Brain pericyte (primary cell): Measurements from ENCODE around the gene CENPW.

Source experiments
- DNase-seq: peaks from one replicate; pipeline ENCODE4 v3.0.0-alpha.2; 2012; ENCODE audit warnings: low read depth, low spot score

The CENPW gene

GRCh38 chr6:126339796-126340609, at the start of gene CENPW:
Gene CENPW (plus strand): TSS chr6:126340115. CDS start chr6:126340274, 159 bp downstream.
- DNase-seq, result peak; percentile 32

DNA sequence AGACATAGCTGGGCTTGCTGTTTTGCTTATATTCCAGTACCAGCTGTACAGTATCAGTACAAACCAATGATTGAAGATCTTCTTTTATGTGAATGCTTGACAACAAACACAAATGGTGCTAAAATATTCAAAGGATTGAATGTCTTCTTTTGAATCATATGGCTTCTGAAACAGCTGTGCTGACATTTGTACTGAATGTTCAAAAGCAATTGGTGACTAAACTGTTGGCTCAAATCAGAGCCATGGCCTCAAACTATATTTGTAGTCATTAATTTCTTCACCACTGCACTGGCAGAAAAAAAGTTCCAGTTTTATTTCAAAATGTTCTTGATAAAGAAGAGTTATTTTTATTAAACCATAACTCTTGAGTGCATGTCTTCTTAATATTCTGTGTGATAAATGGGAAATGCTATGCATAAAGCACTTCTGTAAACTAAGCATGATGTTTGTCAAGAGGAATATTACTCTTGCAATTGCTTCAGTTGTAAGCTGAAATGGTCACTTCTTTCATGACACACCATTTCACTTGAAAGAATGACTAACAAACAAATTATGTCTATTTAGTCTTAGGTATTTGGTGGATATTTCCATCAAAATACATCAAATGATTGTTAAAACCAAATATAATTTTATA, 45.9 kb upstream of the CENPW start:
- DNase-seq, result no peak

- no peak for DNase-seq
Observed at GRCh38 chr6:126300126-126300525, 39.8 kb upstream of the CENPW start.

GRCh38 chr6:126300735-126301134, 39.2 kb upstream of the CENPW start:
- no peak for DNase-seq

- no peak for DNase-seq
Observed at GRCh38 chr6:126302191-126302590, 37.7 kb upstream of the CENPW start.

DNA sequence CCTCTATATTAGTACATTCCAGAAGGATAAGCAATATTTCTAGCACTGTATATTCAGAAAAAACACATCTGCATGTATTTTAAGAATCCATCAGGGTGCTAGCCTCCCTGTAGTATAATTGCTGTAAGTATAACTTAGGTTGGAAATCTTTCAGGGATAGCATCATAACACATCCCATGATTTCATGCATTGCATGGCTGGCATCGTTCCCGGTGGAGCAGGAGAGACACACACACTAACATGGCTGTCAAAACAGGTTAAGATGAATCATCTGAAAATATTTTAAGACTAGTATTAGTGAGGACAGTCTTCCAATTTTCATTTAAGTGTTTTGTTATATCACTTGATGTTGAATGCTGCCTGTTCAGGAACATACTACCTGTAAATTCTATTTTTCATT, 32.1 kb upstream of the CENPW start:
- peak; percentile 21 for DNase-seq

GRCh38 chr6:126308362-126308761, 31.6 kb upstream of the CENPW start:
- no peak for DNase-seq

DNA sequence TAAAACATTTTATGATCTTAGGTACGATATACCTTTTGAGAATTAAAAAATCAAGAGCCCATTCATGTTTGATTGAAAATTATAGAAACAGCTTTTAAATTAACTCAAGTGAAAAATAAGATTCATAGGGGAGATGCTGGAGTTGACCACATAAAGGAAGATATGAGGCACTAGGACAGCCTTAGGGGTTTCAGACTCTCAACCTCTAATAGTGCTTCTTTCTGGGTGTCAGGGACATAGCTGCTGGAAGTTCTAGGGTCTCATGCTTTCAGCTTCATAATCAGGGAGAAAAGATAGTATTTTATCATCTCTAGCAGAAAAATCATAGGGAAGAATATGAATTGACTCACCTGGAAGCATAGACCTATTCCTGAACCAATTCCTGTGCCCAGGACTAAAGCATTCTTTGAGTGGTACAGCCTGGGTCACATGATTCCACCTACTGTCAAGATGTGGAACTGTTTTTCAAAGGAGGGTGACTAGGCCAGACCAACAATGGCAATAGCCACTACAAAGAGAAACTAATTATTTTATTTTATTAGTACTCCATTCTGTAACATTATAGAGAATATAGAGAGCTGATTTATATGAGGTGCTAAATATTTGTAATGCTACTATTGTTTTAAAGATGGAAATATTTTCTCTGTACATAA, 27.8 kb upstream of the CENPW start:
- DNase-seq, result no peak

DNA sequence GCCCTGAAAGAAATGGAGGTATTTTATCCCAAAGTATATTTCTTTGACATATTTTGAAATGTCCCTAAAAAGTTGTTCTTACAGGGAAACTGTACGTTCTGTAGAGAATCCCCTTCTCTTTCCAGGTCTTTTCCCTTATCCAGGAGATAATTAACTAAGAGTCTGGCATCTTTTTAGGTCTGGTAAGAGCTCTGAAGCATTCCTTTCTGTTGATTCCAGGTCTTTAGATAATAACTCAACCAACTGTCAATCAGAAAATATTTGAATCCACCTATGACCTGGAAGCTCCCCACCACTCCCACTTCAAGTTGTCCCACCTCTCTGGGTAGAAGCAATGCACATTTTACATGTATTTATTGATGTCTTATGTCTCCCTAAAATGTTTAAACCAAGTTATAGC, 26.0 kb upstream of the CENPW start:
- DNase-seq, result no peak

DNA sequence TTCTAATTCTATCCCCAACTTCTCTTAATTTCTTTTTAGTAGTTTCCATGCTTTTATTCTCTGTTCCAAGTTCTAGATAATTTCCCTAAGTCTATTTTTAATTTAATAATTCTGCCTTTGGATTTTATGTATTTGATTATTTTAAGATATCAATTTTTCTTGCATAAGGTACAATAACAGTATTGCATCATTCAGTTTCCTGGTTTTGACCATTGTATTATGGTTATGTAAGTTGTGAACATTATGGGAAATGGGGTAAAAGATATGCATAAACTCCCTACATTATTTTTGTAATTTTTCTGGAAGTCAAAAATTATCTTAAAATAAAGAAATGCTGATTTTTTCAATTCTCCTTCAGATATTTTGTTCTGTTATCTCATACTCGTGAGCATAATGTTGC, 21.1 kb upstream of the CENPW start:
- DNase-seq, result no peak

DNA sequence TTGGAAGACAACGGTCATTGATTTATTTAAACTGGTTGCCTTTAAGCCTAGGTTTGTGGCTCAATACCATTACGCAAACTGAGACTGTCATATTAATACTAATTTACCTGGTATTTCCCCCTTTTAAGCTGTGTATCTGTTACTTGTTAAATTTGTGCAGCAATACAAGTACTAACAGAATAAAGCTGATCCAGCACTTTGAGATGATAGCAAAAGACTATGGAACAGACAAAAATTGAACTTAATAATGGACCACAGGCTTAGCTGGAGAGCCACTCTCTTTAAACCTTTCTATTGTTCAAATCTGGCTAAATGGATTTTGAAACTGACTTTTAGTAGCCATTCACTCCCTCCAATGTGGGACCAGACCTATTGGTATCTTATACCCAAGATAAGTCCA, 6.2 kb upstream of the CENPW start:
- DNase-seq, result no peak

GRCh38 chr6:126335210-126335609, 4.7 kb upstream of the CENPW start:
- DNase-seq, result no peak

GRCh38 chr6:126337323-126337722, 2.6 kb upstream of the CENPW start:
- no peak for DNase-seq

DNA sequence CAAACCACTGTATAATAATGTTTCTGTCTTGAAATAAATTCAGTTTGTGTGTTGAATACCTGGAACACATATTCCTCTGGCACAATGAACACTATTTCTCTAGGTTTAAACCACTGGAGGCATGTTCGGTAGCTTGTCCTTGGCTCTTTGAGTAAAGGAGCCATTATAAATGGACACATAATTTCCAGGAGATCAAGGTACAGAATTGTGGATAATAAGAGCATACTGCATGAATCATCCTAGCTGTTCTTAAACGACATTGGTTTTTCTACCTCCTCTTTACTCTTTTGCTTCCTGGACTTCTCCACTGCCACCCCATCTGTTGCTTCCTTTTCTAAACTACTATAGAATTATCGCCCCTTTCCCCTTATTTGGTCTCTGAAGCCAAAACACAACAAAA, 1.2 kb downstream of the CENPW start:
- DNase-seq, result no peak

GRCh38 chr6:126344181-126344580, 4.3 kb downstream of the CENPW start:
- DNase-seq, result no peak

DNA sequence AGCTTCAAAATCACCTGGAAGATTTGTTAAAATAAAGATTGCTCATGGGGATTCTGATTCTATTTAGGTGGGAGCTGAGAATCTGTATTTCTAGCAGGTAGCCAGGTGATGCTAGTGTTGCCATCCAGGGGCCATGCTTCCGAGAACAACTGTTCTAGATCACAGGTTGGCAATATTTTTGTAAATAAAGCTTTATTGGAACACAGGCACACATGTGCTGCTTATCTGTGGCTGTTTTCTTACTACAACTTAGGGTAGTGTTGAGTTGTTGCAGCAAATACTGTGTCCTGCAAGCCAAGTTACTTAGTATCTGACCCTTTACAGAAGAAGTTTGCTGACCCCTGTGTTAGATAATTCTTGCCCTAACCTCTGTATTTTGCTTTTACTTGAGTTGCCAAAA, 12.0 kb downstream of the CENPW start:
- no peak for DNase-seq

- no peak for DNase-seq
Observed at GRCh38 chr6:126352514-126352913, 12.6 kb downstream of the CENPW start.

- DNase-seq, result no peak
Observed at GRCh38 chr6:126356526-126356925, 16.6 kb downstream of the CENPW start.

- no peak for DNase-seq
Observed at GRCh38 chr6:126359936-126360537, 20.1 kb downstream of the CENPW start.

GRCh38 chr6:126361832-126362440, 22.0 kb downstream of the CENPW start:
- no peak for DNase-seq

DNA sequence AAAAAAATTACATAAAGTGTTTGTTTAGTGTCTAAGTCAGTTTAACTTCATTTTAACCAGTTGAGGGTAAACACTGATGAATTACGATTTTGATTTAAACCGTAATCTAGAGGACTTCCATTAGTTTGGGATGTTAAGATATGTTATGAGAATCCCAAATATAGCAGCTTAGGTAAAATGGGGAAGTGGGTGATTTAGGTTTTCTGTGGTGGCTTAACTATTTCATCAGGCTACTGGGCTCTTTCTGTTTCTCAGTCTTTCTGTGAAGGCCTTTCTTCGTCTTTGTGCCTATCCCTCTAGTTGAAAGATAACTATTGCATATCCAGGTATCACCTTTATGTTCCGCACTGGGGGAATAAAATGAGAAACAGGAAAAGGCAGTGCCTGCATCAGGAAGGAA, 27.9 kb downstream of the CENPW start:
- DNase-seq, result no peak

DNA sequence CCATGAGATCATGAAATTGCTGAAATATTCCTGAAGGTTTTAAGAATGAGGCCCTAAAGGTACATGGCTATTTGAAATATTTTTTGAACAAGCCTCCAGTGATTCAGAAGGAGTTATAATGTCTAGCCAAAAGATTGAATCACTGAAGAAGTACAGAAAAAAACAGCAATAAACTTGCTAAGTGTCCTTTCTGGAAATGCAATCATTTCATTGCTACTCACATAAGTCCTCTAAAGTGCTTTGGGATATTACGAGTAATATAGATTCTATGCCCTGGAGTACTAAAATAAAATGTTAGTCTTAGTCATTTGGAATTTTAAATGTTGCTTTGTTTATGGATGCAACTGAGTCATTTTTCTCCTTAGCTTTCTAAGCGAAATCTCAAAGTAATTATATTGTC, 32.7 kb downstream of the CENPW start:
- DNase-seq, result no peak
